ENCODE results near the gene PHLPP2.

DNA sequence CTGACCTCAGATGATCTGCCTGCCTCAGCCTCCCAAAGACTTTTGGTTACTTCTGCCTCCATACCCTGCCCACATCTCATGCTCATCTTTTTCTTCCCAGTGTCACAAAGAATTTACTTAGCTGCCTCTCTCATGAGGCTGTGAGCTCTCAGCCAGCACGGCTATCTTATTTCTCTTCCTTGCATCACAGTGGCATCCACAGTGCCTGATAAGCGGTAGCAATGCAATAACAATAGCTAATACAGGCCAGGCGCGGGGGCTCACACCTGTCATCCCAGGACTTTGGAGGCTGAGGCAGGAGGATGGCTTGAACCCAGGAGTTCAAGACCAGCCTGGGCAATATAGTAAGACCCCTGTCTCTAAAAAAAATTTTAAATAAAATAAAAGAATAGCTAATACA, 114.1 kb downstream of the PHLPP2 start:
- TF ChIP-seq ZNF274 (IDR thresholded peaks at IDR 0.05; ENCODE audit: low read depth, low read length) (no peak), YY1 (IDR thresholded peaks at IDR 0.05; ENCODE audit: insufficient read depth, insufficient read length) (no peak)

Measured in NT2/D1 (cell line).